ENCODE data around the gene CEP57L1. TPM values are rescaled to one million over a fixed set of nuclear protein-coding genes. Genes with fewer than 3 reads are reported as not detected.
"Not testable (repeated sequence)": the region's sequence is repeated elsewhere in the genome, so short reads cannot be mapped to it uniquely, and the experiment has no call there.

Gene CEP57L1
- total and polyA plus RNA-seq, 2 experiments from 2014 or later: 11.9 to 18.7 TPM

DNA sequence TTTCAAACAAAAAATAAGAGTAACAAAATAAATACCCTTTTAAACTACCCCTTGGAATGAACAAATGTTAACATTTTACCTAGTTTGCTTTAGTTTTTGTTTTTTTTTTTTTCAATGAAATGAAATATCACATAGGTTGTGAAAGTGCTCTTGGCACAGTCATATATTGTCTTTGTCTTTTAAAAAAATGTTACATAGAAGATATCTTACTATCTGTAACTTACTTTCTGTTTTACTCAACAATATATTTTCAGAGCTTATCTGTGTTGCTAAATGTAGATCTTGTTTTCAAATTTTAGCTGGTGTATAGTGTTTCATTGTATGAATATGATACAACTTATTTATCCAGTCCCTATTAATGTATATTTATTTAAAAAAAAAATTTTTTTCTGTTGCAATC is 8.6 kb downstream of the CEP57L1 start:
- no peak overlapping the region for H2AFZ ChIP-seq
- no peaks in the 10 kb centered on the region for H3K9me3 ChIP-seq (ENCODE audit: low read depth)
- DNase-seq (ENCODE audit: low spot score): no peak
- no peaks in the 10 kb centered on the region for H3K9me2 ChIP-seq (replicated peaks; ENCODE audit: insufficient read depth)
- no peaks in the 10 kb centered on the region for H3K36me3 ChIP-seq (replicated peaks; ENCODE audit: insufficient read depth, low read depth)
- no peaks in the 10 kb centered on the region for H3K27me3 ChIP-seq
- H3K4me2 ChIP-seq: no peak overlapping the region
- no peaks in the 10 kb centered on the region for H3K4me1 ChIP-seq (ENCODE audit: insufficient read depth)
- no peaks in the 10 kb centered on the region for H4K20me1 ChIP-seq (ENCODE audit: insufficient read depth, poor library complexity, severe bottlenecking)
- peaks cover 26% of the 10 kb centered on the region for H3K79me2 ChIP-seq
- TF ChIP-seq EZH2 (IDR thresholded peaks at IDR 0.05; ENCODE audit: borderline replicate concordance): no peak
- no peak for TF ChIP-seq EZH2phosphoT487 (IDR thresholded peaks at IDR 0.05; ENCODE audit: low read depth, severe bottlenecking, unreplicated experiment)
- no peak for TF ChIP-seq CTCF (IDR thresholded peaks at IDR 0.05; ENCODE audit: poor library complexity)
- H3K4me3 ChIP-seq: no peak overlapping the region
- H3K27ac ChIP-seq: no peak overlapping the region

GRCh38 chr6:109104512-109104911 is 9.2 kb downstream of the CEP57L1 start:
- Histone ChIP-seq H2AFZ (no peak overlapping the region), H4K20me1 (ENCODE audit: insufficient read depth, poor library complexity, severe bottlenecking) (no peaks in the 10 kb centered on the region), H3K36me3 (replicated peaks; ENCODE audit: insufficient read depth, low read depth) (no peaks in the 10 kb centered on the region), H3K9me3 (ENCODE audit: low read depth) (no peaks in the 10 kb centered on the region), H3K9me2 (replicated peaks; ENCODE audit: insufficient read depth) (no peaks in the 10 kb centered on the region), H3K27ac (no peak overlapping the region), H3K4me1 (ENCODE audit: insufficient read depth) (no peaks in the 10 kb centered on the region), H3K79me2 (peaks cover 26% of the 10 kb centered on the region), H3K27me3 (no peaks in the 10 kb centered on the region), H3K4me2 (no peak overlapping the region), H3K4me3 (no peak overlapping the region)
- DNase-seq (ENCODE audit: low spot score): no peak
- no peak for TF ChIP-seq CTCF (IDR thresholded peaks at IDR 0.05; ENCODE audit: poor library complexity)
- TF ChIP-seq EZH2phosphoT487 (IDR thresholded peaks at IDR 0.05; ENCODE audit: low read depth, severe bottlenecking, unreplicated experiment): no peak
- TF ChIP-seq EZH2 (IDR thresholded peaks at IDR 0.05; ENCODE audit: borderline replicate concordance): no peak
- 96% methylated on average over 3 of the region's 3 CpGs for WGBS (ENCODE audit: low lambda C conversion rate, missing lambda C conversion rate)

GRCh38 chr6:109105681-109106080 is 10.4 kb downstream of the CEP57L1 start:
- no peaks in the 10 kb centered on the region for H3K9me2 ChIP-seq (replicated peaks; ENCODE audit: insufficient read depth)
- no peaks in the 10 kb centered on the region for H3K36me3 ChIP-seq (replicated peaks; ENCODE audit: insufficient read depth, low read depth)
- 93% methylated on average over 5 of the region's 5 CpGs for WGBS (ENCODE audit: low lambda C conversion rate, missing lambda C conversion rate)
- no peak overlapping the region for H3K27ac ChIP-seq
- no peak overlapping the region for H3K4me2 ChIP-seq
- H3K9me3 ChIP-seq (ENCODE audit: low read depth): no peaks in the 10 kb centered on the region
- H4K20me1 ChIP-seq (ENCODE audit: insufficient read depth, poor library complexity, severe bottlenecking): no peaks in the 10 kb centered on the region
- no peak overlapping the region for H2AFZ ChIP-seq
- TF ChIP-seq EZH2 (IDR thresholded peaks at IDR 0.05; ENCODE audit: borderline replicate concordance) (no peak), CTCF (IDR thresholded peaks at IDR 0.05; ENCODE audit: poor library complexity) (no peak), EZH2phosphoT487 (IDR thresholded peaks at IDR 0.05; ENCODE audit: low read depth, severe bottlenecking, unreplicated experiment) (no peak)
- H3K4me1 ChIP-seq (ENCODE audit: insufficient read depth): no peaks in the 10 kb centered on the region
- peaks cover 22% of the 10 kb centered on the region for H3K79me2 ChIP-seq
- H3K4me3 ChIP-seq: no peak overlapping the region
- H3K27me3 ChIP-seq: no peaks in the 10 kb centered on the region
- no peak for DNase-seq (ENCODE audit: low spot score)

DNA sequence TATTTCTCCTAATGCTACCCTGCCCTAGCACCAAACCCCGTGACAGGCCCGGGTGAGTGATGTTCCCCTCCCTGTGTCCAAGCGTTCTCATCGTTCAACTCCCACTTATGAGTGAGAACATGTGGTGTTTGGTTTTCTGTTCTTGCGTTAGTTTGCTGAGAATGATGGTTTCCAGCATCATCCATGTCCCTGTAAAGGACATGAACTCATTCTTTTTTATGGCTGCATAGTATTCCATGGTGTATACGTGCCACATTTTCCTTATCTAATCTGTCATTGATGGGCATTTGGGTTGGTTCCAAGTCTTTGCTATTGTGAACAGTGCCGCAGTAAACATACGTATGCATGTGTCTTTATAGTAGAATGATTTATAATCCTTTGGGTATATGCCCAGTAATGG is 14.4 kb downstream of the CEP57L1 start:
- H3K36me3 ChIP-seq (replicated peaks; ENCODE audit: insufficient read depth, low read depth); H3K9me3 ChIP-seq (ENCODE audit: low read depth); H3K4me1 ChIP-seq (ENCODE audit: insufficient read depth); H2AFZ ChIP-seq; DNase-seq (ENCODE audit: low spot score); H3K27me3 ChIP-seq; H3K9me2 ChIP-seq (replicated peaks; ENCODE audit: insufficient read depth); H3K4me3 ChIP-seq; H3K4me2 ChIP-seq; H3K27ac ChIP-seq; H4K20me1 ChIP-seq (ENCODE audit: insufficient read depth, poor library complexity, severe bottlenecking): not testable (repeated sequence)
- peaks cover 13% of the 10 kb centered on the region for H3K79me2 ChIP-seq
- 96% methylated on average over 8 of the region's 8 CpGs for WGBS (ENCODE audit: low lambda C conversion rate, missing lambda C conversion rate)

DNA sequence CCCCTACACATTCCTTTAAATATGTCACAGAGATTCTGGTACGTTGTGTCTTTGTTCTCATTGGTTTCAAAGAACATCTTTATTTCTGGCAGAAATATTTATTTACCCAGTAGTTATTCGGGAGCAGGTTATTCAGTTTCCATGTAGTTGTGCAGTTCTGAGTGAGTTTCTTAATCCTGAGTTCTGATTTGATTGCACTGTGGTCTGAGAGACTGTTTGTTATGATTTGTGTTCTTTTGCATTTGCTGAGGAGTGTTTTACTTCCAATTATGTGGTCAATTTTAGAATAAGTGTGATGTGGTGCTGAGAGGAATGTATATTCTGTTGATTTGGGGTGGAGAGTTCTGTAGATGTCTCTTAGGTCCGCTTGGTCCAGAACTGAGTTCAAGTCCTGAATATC is 17.4 kb downstream of the CEP57L1 start:
- not testable (repeated sequence) for DNase-seq (ENCODE audit: low spot score); H3K9me3 ChIP-seq (ENCODE audit: low read depth); H3K79me2 ChIP-seq; H3K4me3 ChIP-seq; H4K20me1 ChIP-seq (ENCODE audit: insufficient read depth, poor library complexity, severe bottlenecking); H3K9me2 ChIP-seq (replicated peaks; ENCODE audit: insufficient read depth); H2AFZ ChIP-seq; H3K4me1 ChIP-seq (ENCODE audit: insufficient read depth); H3K4me2 ChIP-seq; H3K27me3 ChIP-seq; H3K27ac ChIP-seq; H3K36me3 ChIP-seq (replicated peaks; ENCODE audit: insufficient read depth, low read depth)
- 88% methylated on average over 3 of the region's 3 CpGs for WGBS (ENCODE audit: low lambda C conversion rate, missing lambda C conversion rate)
